Activated naive CD8-positive, alpha-beta T cell treated with anti-CD3 and anti-CD28 coated beads, Interleukin-2, amount 10 ng/mL, durations not matched to agents 7 days and 5 days (primary cell): Measurements from ENCODE around the gene DHH. TPM values are rescaled to one million over a fixed set of nuclear protein-coding genes. Genes with fewer than 3 reads are reported as not detected.
"Not testable (repeated sequence)": the region's sequence is repeated elsewhere in the genome, so short reads cannot be mapped to it uniquely, and the experiment has no call there.

Source experiments
- ATAC-seq: fragments of 150-1000 bp; cut with Tn5 transposase; one replicate; pipeline ENCODE4 v1.10.0; 2021; ENCODE audit warnings: low read depth, moderate library complexity
- POLR2A ChIA-PET: fragments of 350-600 bp; sonication (Branson Sonifier 250); formaldehyde crosslinking; loops from one replicate; lab custom pipeline; 2021; ENCODE audit warnings: antibody characterized with exemption; lab: Charles Lee
- DNase-seq: peaks from one replicate; pipeline ENCODE4 v3.0.0; 2021
- H3K27ac Mint-ChIP-seq: one replicate; pipeline ENCODE4 v1.8.0; 2022; ENCODE audit warnings: mild to moderate bottlenecking, mixed read lengths
- H3K27me3 Mint-ChIP-seq: one replicate; pipeline ENCODE4 v1.8.0; 2022; ENCODE audit warnings: mild to moderate bottlenecking, moderate library complexity, mixed read lengths
- H3K36me3 Mint-ChIP-seq: one replicate; pipeline ENCODE4 v1.8.0; 2021; ENCODE audit warnings: mild to moderate bottlenecking, mixed read lengths
- H3K4me1 Mint-ChIP-seq: one replicate; pipeline ENCODE4 v1.8.0; 2021; ENCODE audit warnings: mixed read lengths
- H3K4me3 Mint-ChIP-seq: one replicate; pipeline ENCODE4 v1.8.0; 2022; ENCODE audit warnings: mild to moderate bottlenecking, moderate library complexity, mixed read lengths
- H3K9me3 Mint-ChIP-seq: one replicate; pipeline ENCODE4 v1.8.0; 2021; ENCODE audit warnings: mixed read lengths
- total RNA-seq, 2 experiments: library from RNA; stranded (reverse); gene quantifications; one replicate each; pipeline ENCODE4 v1.2.3, GENCODE V29; 2021

The DHH gene
- under 1 TPM; 0.11 to 0.25 TPM for total RNA-seq

DNA sequence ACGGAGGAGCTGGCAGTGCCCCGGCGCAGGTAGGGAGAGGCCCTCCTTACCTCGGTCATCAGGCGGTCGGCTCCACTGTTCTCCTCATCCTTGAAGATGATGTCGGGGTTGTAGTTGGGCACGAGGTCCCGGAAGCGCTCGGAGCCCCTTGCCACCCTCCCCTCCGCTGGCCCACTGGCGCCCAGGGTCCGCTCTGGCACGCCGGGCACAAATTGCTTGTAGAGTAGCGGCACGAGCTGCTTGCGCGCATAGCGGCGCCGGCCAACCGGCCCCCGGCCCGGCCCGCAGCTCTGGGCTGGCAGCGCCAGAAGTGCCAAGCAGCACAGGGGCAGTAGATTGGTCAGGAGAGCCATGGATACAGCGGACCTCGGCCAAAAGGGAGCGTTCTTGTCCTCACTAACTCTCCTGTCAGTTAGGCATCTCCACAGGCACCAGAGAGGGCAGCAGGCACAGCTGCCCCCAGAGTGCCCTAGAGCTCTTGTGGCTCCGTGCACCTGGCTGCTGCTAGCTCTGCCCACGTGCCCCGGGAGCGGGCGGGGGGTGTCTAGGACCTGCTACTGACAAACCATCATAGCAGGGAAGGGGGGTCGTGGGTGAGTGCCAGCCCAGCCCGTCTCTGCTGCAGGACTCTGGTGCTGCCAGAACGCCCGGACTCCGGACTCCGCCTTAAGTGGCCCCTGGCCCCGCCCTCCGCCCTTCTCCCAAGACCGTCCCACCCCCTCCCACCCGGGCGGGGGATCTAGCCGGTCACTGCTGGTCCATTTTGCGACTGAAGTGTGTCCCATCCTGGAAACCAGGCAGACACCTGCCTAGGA, at the start of gene DHH:
Gene DHH, minus strand, starts transcription at position 642 of the 815 bp plus-strand sequence. Its CDS starts 289 bp downstream, at position 353.
- Mint-ChIP-seq H3K4me3 (peak within 1 kb of the TSS; percentile 52), H3K36me3 (peaks cover 10% of the 10 kb centered on the region), H3K9me3 (no peaks in the 10 kb centered on the region), H3K27me3 (peaks cover 51% of the 10 kb centered on the region), H3K4me1 (peaks cover 30% of the 10 kb centered on the region), H3K27ac (no peak within 1 kb of the TSS)
- ATAC-seq = no peak
- DNase-seq = peak; percentile 38
- POLR2A ChIA-PET = interaction anchor here (0.6 to 1.9 kb wide), 11 partner anchors 11 to 98 kb away, joined by 3 to 14 read pairs (median 4); partner anchors contain the start of genes RHEBL1, TUBA1A and TUBA1B

DNA sequence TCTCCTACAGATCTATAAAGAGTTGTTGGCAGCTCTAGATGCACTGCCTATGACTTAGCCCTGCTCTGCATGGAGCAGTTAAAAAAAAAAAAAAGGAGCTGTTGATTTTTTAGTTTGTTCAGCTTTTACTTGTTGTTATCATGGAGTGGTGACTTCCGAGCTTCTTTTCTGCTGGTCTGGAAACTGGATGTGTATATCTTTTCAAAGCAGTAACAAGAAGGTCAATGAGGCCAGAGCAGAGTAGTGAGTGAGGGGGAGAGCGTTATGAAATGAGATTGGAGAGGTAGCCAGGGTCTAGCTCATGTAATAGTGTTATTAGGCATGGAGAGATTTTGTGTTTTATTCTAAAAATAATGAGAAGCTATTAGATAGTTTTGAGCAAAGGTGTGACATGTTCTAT, 49.8 kb upstream of the DHH start:
- H3K4me1 Mint-ChIP-seq = no peaks in the 10 kb centered on the region
- POLR2A ChIA-PET = interaction anchor here (0.6 to 4.2 kb wide), 2 partner anchors 13 to 33 kb away, joined by 3 to 28 read pairs; partner anchors contain the start of gene TUBA1B
- no peaks in the 10 kb centered on the region for H3K27me3 Mint-ChIP-seq
- H3K27ac Mint-ChIP-seq = no peak overlapping the region
- H3K9me3 Mint-ChIP-seq = no peaks in the 10 kb centered on the region
- peaks cover 5% of the 10 kb centered on the region for H3K36me3 Mint-ChIP-seq
- H3K4me3 Mint-ChIP-seq = no peak overlapping the region
- DNase-seq (no peak), ATAC-seq (no peak)

DNA sequence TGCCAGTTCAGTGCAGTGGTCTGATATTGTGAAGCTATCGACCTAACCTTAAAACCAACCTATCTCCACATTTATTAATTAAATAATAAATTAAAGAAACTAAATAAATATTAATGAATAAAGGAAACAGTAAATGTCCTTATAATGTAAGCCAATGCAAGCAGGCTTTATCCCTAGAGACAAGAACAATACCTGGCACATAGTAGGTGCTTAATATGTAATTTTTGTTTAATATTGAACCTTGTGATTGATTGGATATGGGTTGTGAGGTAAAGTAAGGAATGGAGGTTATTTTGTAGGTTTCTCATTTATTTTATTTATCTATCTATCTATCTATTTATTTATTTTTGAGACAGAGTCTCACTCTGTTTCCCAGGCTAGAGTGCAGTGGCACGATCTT, 44.4 kb upstream of the DHH start:
- Mint-ChIP-seq H3K36me3 (peaks cover 6% of the 10 kb centered on the region), H3K4me1 (peaks cover 3% of the 10 kb centered on the region), H3K9me3 (no peaks in the 10 kb centered on the region), H3K4me3 (no peak overlapping the region), H3K27ac (no peak overlapping the region), H3K27me3 (no peaks in the 10 kb centered on the region)
- DNase-seq (no peak), ATAC-seq (no peak)
- POLR2A ChIA-PET = interaction anchor here (1.8 kb wide), 1 partner anchor 8 kb away, joined by 8 read pairs; the partner anchor contains the start of gene TUBA1B

DNA sequence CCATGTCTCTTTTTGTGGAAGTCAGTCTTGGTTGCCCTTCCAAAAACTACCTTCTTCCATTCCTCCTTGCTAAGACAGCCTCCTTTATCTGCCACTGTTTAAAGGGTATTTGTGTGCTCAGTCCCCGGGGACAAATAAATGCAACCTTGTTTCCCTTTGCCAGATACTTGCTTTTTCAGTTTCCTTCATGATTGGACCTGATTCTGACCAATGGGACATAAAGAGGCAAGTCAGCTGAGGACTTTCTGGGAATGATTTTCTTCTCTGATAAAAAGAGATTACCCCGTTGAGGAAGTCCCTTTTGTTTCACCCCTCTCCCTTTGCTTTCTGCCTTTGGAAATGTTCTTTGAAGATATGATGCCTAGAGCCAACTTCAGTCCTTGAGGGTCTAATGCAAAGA, 44.0 kb upstream of the DHH start:
- DNase-seq (no peak), ATAC-seq (no peak)
- Mint-ChIP-seq H3K4me1 (peaks cover 7% of the 10 kb centered on the region), H3K9me3 (no peaks in the 10 kb centered on the region), H3K27ac (no peak overlapping the region), H3K36me3 (peaks cover 6% of the 10 kb centered on the region), H3K27me3 (no peaks in the 10 kb centered on the region), H3K4me3 (no peak overlapping the region)
- POLR2A ChIA-PET = no interaction called here

DNA sequence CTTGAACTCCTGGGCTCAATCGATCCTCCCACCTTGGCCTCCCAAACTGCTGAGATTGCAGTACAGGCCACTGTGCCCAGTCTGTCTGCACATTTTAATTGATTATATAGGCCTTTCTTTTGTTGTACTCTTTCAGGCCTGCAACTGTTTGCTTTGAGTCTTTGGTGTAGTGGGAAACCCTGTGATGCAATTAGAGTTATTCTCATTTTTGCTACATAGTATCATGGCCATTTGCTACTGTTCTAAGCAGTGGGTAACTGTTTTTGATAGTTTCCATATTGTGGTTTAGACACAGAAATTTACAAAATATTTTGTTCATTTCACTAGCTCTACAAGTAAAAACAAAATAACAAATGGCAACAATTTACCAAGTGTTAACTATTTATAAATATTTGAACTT, 42.9 kb upstream of the DHH start:
- no peaks in the 10 kb centered on the region for H3K27me3 Mint-ChIP-seq
- peaks cover 6% of the 10 kb centered on the region for H3K36me3 Mint-ChIP-seq
- no peak overlapping the region for H3K27ac Mint-ChIP-seq
- DNase-seq (no peak), ATAC-seq (no peak)
- H3K9me3 Mint-ChIP-seq = no peaks in the 10 kb centered on the region
- POLR2A ChIA-PET = no interaction called here
- H3K4me1 Mint-ChIP-seq = peaks cover 15% of the 10 kb centered on the region
- H3K4me3 Mint-ChIP-seq = no peak overlapping the region

DNA sequence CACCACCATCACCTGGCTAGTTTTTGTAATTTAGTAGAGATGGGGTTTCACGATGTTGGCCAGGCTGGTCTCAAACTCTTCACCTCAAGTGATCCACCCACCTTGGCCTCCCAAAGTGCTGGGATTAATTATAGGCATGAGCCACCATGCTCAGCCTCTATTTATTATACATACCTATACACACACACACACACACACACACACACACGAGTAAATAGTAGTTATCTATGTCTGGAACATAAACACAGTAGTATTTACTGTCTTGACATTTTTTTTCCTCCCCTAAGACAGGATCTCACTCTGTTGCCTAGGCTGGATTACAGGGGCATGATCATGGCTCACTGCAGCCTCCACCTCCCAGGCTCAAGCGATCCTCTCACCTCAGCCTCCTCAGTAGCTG, 42.4 kb upstream of the DHH start:
- H3K4me3 Mint-ChIP-seq, ATAC-seq, POLR2A ChIA-PET, DNase-seq, H3K27ac Mint-ChIP-seq, H3K36me3 Mint-ChIP-seq, H3K9me3 Mint-ChIP-seq, H3K27me3 Mint-ChIP-seq: not testable (repeated sequence)
- H3K4me1 Mint-ChIP-seq = peaks cover 19% of the 10 kb centered on the region

GRCh38 chr12:49133590-49133989, 39.0 kb upstream of the DHH start:
- peak overlapping the region; percentile 89 for H3K4me3 Mint-ChIP-seq
- POLR2A ChIA-PET = interaction anchor here (0.5 to 4.5 kb wide), 7 partner anchors 9 to 1918 kb away, joined by 3 to 176 read pairs (median 3); partner anchors contain the start of genes KCNH3 and TUBA1A
- no peaks in the 10 kb centered on the region for H3K27me3 Mint-ChIP-seq
- no peaks in the 10 kb centered on the region for H3K9me3 Mint-ChIP-seq
- ATAC-seq = no peak
- peaks cover 41% of the 10 kb centered on the region for H3K4me1 Mint-ChIP-seq
- peaks cover 26% of the 10 kb centered on the region for H3K36me3 Mint-ChIP-seq
- no peak overlapping the region for H3K27ac Mint-ChIP-seq
- no peak for DNase-seq

- peaks cover 42% of the 10 kb centered on the region for H3K4me1 Mint-ChIP-seq
- H3K9me3 Mint-ChIP-seq = no peaks in the 10 kb centered on the region
- H3K36me3 Mint-ChIP-seq = peaks cover 31% of the 10 kb centered on the region
- H3K27ac Mint-ChIP-seq = no peak overlapping the region
- DNase-seq (no peak), ATAC-seq (no peak)
- peak overlapping the region; percentile 89 for H3K4me3 Mint-ChIP-seq
- H3K27me3 Mint-ChIP-seq = no peaks in the 10 kb centered on the region
- POLR2A ChIA-PET = interaction anchor here (0.8 to 4.5 kb wide), 6 partner anchors 10 to 406 kb away, joined by 3 to 176 read pairs (median 16); partner anchors contain the start of genes KCNH3, LMBR1L and TUBA1A
These were observed 38.4 kb upstream of the DHH start for GRCh38 chr12:49133014-49133413.

GRCh38 chr12:49131894-49132461, 37.4 kb upstream of the DHH start:
- DNase-seq = no peak
- Mint-ChIP-seq H3K9me3 (no peaks in the 10 kb centered on the region), H3K4me1 (peaks cover 50% of the 10 kb centered on the region), H3K36me3 (peaks cover 37% of the 10 kb centered on the region), H3K27ac (peak overlapping the region; percentile 90), H3K4me3 (peak overlapping the region; percentile 89), H3K27me3 (no peaks in the 10 kb centered on the region)
- ATAC-seq = no peak
- POLR2A ChIA-PET = interaction anchor here (0.6 to 4.5 kb wide), 30 partner anchors 8 to 667 kb away, joined by 3 to 176 read pairs (median 14); partner anchors contain the start of genes ARF3, DDN, DDX23 and KMT2D

- peak; percentile 96 for DNase-seq
- POLR2A ChIA-PET = interaction anchor here (0.5 to 4.5 kb wide), 61 partner anchors 8 to 1920 kb away, joined by 3 to 176 read pairs (median 6); partner anchors contain the start of genes ARF3, DDN, DDX23 and DHH
- no peaks in the 10 kb centered on the region for H3K9me3 Mint-ChIP-seq
- peaks cover 51% of the 10 kb centered on the region for H3K4me1 Mint-ChIP-seq
- H3K36me3 Mint-ChIP-seq = peaks cover 39% of the 10 kb centered on the region
- peak within 1 kb of the TSS; percentile 98 for H3K27ac Mint-ChIP-seq
- H3K4me3 Mint-ChIP-seq = peak within 1 kb of the TSS; percentile 95
- no peaks in the 10 kb centered on the region for H3K27me3 Mint-ChIP-seq
- peak; percentile 75 for ATAC-seq
These were observed 36.7 kb upstream of the DHH start, which contains the start of gene TUBA1B for GRCh38 chr12:49131051-49131893. Gene TUBA1B, minus strand, starts transcription at chr12:49131395. Its CDS starts 95 bp downstream, at chr12:49131300.

DNA sequence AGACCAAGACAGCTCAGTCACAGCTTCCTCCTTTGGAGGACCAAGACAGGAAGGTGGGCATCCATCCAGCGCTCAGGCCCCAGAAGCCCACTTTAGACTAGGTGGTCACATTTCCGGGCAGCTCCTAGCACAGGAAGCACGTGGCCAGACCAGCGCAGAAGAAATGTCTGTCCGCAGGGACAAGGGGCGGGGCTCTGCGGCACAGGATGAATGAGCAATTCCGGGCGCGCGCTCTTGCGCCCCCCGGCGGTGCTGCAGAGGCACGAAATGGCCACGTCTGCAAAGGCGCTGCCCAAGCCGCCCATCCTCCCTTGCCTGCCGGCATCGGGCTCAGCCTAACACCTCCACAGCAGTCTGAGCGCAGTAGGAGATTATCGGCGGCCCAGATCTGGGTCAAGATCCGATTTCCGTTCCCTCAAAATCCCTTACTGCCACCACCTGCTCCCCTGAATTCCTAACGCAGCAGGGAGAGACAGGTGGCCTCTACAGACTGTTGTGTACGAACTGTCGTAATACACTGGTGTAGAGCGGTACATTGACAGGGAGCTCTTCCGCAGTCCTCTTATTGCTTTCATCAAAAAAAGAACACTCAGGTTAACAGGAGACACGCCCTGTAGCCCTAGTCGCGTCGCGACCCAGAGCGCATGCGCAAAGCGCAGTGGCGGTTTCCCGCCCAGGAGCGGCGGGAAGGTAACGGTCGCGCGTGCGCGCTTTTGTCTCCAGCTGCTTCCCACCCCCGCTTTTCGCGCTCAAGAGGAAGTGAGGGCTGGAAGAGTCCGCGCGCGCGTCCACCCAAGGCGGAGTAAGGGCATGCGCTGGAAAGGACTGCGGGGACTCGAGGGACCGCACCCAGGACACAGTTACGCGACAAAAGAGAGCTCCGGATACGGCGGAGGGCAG, 35.8 kb upstream of the DHH start:
- Mint-ChIP-seq H3K4me3 (peak overlapping the region; percentile 95), H3K4me1 (peaks cover 51% of the 10 kb centered on the region), H3K36me3 (peaks cover 39% of the 10 kb centered on the region), H3K27ac (peak overlapping the region; percentile 98), H3K27me3 (no peaks in the 10 kb centered on the region), H3K9me3 (no peaks in the 10 kb centered on the region)
- DNase-seq (peak; percentile 95), ATAC-seq (peak; percentile 53)
- POLR2A ChIA-PET = interaction anchor here (0.5 to 4.5 kb wide), 54 partner anchors 9 to 1549 kb away, joined by 3 to 176 read pairs (median 6); partner anchors contain the start of genes ARF3, DDN, DDX23 and DHH
